T-helper 17 cell (primary cell): ENCODE results near the gene FLT3. TPM values are rescaled to one million over a fixed set of nuclear protein-coding genes. Genes with fewer than 3 reads are reported as not detected.
A peak's percentile ranks its signal among the peaks of the same experiment; 100 is the strongest.
"Not testable (repeated sequence)": the region's sequence is repeated elsewhere in the genome, so short reads cannot be mapped to it uniquely, and the experiment has no call there.

Experiments
- ATAC-seq: fragments of 150-1000 bp; cut with Tn5 transposase; 2 replicates; pipeline ENCODE4 v1.10.0; 2021; ENCODE audit warnings: mild to moderate bottlenecking, moderate library complexity
- DNase-seq, 3 donors: peaks; one replicate each; pipeline versions ENCODE4 v3.0.0 to v3.0.0-alpha.2; 2020 to 2021
- H3K9me3 ChIP-seq: one replicate; pipeline ENCODE4 v1.7.0; 2013; ENCODE audit warnings: low read length, mild to moderate bottlenecking; ENCODE audit not compliant: control insufficient read depth, poor library complexity, severe bottlenecking
- H3K27ac Mint-ChIP-seq: one replicate; pipeline ENCODE4 v1.8.0; 2022; ENCODE audit warnings: mild to moderate bottlenecking, moderate library complexity, mixed read lengths
- H3K27me3 Mint-ChIP-seq: one replicate; pipeline ENCODE4 v1.8.0; 2022; ENCODE audit warnings: mixed read lengths
- H3K36me3 Mint-ChIP-seq: one replicate; pipeline ENCODE4 v1.8.0; 2022; ENCODE audit warnings: low read depth, mixed read lengths
- H3K4me1 Mint-ChIP-seq: one replicate; pipeline ENCODE4 v1.8.0; 2022; ENCODE audit warnings: mild to moderate bottlenecking, mixed read lengths
- H3K4me3 Mint-ChIP-seq: one replicate; pipeline ENCODE4 v1.8.0; 2022; ENCODE audit warnings: mild to moderate bottlenecking, moderate library complexity, mixed read lengths
- total RNA-seq, 4 donors: library from RNA in 2 of 4; stranded (reverse) in 2 of 4; gene quantifications; one replicate each; pipeline ENCODE4 v1.2.3 and lab custom pipeline; 2022 to 2026

FLT3 gene
- total RNA-seq, 2 donors from 2014 or later, result 0.22 to 0.70 TPM

DNA sequence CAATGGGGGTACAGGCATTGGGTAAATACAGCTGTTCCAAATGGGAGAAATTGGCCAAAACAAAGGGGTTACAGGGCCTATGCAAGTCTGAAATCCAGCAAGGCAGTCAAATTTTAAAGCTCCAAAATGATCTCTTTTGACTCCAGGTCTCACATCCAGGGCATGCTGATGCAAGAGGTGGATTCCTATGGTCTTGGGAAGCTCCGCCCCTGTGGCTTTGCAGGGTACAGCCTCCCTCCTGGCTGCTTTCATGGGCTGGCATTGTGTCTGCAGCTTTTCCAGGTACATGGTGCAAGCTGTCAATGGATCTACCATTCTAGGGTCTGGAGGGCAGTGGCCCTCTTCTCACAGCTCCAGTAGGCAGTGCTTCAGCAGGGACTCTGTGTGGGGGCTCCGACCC, 22.6 kb downstream of the FLT3 start:
- H3K9me3 ChIP-seq, H3K27ac Mint-ChIP-seq, H3K36me3 Mint-ChIP-seq, H3K4me1 Mint-ChIP-seq, H3K27me3 Mint-ChIP-seq, DNase-seq, H3K4me3 Mint-ChIP-seq, ATAC-seq: not testable (repeated sequence)

GRCh38 chr13:28077231-28077630, 23.1 kb downstream of the FLT3 start:
- Mint-ChIP-seq H3K27ac (no peak overlapping the region), H3K27me3 (no peaks in the 10 kb centered on the region), H3K4me1 (peaks cover 3% of the 10 kb centered on the region), H3K4me3 (no peak overlapping the region), H3K36me3 (no peaks in the 10 kb centered on the region)
- no peak for ATAC-seq
- H3K9me3 ChIP-seq, result no peaks in the 10 kb centered on the region
- no peak for DNase-seq

- no peak for DNase-seq
- Mint-ChIP-seq H3K4me1 (peaks cover 6% of the 10 kb centered on the region), H3K27me3 (peaks cover 11% of the 10 kb centered on the region)
These were observed 29.0 kb downstream of the FLT3 start for GRCh38 chr13:28071424-28071823.

GRCh38 chr13:28067491-28067890, 32.9 kb downstream of the FLT3 start:
- DNase-seq (no peak), ATAC-seq (no peak)
- H3K27me3 Mint-ChIP-seq, result peaks cover 11% of the 10 kb centered on the region
- no peaks in the 10 kb centered on the region for H3K9me3 ChIP-seq
- no peak overlapping the region for H3K27ac Mint-ChIP-seq
- peaks cover 11% of the 10 kb centered on the region for H3K4me1 Mint-ChIP-seq
- no peak overlapping the region for H3K4me3 Mint-ChIP-seq
- no peaks in the 10 kb centered on the region for H3K36me3 Mint-ChIP-seq

More at GRCh38 chr13:28071424-28071823, 29.0 kb downstream of the FLT3 start:
- no peak overlapping the region for H3K27ac Mint-ChIP-seq
- H3K36me3 Mint-ChIP-seq, result no peaks in the 10 kb centered on the region
- ATAC-seq, result no peak
- no peaks in the 10 kb centered on the region for H3K9me3 ChIP-seq
- H3K4me3 Mint-ChIP-seq, result no peak overlapping the region

DNA sequence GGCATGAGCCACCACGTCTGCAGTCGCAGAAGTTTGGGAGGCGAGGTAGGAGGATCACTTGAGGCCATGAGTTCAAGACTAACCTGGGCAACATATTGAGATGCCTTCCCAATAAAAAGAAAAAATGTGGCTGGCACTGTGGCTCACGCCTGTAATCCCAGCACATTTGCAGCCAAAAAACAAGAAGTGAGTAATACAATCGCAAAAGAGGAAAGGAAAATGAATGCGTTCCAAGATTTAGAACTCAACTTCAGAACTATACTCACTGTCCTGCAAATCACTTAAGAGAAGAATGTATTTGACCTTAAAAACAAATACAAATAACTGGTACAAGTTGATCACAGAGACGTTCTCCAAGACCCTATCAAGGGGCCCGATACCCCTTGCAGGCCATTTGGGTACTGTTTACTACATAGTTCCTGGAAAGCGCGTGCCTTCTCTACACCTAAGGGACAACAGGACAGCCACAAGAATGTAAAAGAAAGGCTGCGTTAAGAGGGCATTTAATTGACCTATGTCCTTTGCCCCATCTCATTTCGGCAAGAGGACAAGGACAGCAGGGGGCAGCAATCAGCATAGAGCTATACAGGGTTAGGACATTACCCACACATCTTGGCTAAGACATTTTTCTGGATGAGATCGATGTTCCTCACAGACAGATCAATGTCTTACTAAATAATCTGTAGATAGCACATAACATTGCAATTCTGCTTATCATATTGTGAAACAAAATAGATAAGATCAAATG, 41.3 kb downstream of the FLT3 start:
- Mint-ChIP-seq H3K4me3 (no peak overlapping the region), H3K27ac (no peak overlapping the region), H3K4me1 (peaks cover 4% of the 10 kb centered on the region), H3K27me3 (peaks cover 25% of the 10 kb centered on the region), H3K36me3 (peaks cover 4% of the 10 kb centered on the region)
- no peak for ATAC-seq
- no peak for DNase-seq
- H3K9me3 ChIP-seq, result no peaks in the 10 kb centered on the region

DNA sequence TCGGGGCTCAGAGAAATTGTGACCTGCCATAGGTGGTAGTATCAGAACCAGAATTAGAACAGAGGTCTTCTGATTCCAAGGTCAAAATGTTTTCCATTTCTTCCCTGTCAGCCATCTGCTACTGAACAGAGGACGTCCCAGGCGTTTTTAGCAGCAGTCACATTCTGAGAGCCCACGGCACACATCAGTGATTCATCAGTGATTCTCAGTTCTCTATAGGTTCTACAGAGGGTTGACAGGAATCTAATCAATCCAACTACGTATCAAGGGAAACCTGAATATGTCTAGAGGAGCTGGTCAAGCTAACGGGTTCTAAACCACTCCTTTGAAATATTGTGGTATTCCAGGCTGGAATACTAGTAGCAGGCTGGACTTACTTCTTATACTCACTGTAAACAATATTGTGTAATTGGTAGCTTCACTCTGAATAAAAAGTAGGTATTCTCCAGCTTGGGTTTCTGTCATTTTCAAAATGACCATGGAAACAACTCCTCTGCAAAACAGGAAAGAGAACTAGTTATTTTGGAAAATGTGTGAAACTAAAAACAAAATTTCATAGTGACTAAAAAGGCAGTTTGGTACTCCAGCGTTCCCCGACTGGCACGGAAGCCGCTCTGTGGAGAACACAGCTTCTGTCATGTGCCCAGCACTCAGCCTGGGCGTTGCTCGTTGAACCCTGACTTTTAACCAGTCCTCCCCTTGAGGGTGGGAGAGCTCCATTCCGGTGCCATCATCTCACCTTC, 43.2 kb downstream of the FLT3 start:
- H3K4me3 Mint-ChIP-seq, result no peak overlapping the region
- peaks cover 29% of the 10 kb centered on the region for H3K27me3 Mint-ChIP-seq
- H3K4me1 Mint-ChIP-seq, result peaks cover 4% of the 10 kb centered on the region
- ATAC-seq (no peak), DNase-seq (no peak)
- H3K9me3 ChIP-seq, result no peaks in the 10 kb centered on the region
- H3K27ac Mint-ChIP-seq, result no peak overlapping the region
- H3K36me3 Mint-ChIP-seq, result peaks cover 4% of the 10 kb centered on the region

DNA sequence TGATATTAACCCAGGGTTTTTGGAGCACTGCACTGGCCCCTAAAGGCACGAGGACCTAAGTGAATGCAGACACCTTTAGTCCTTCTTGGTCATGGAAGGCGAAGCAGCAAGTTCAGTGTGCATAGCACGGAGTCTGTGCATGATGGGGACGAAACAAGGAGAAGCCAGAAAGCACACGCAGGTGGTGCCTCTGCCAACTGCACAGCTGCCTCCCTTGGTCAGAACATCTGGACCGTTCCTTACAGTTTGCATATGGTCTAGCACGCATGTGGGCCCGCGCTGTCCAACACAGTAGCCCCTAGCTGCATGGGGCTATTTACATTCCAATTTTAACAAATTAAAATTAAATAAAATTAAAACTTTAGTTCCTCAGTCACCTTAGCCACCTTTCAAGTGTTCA, 44.0 kb downstream of the FLT3 start:
- Mint-ChIP-seq H3K27me3 (peaks cover 29% of the 10 kb centered on the region), H3K36me3 (peaks cover 4% of the 10 kb centered on the region), H3K4me3 (no peak overlapping the region), H3K4me1 (peaks cover 4% of the 10 kb centered on the region), H3K27ac (no peak overlapping the region)
- DNase-seq (no peak), ATAC-seq (no peak)
- H3K9me3 ChIP-seq, result no peaks in the 10 kb centered on the region

DNA sequence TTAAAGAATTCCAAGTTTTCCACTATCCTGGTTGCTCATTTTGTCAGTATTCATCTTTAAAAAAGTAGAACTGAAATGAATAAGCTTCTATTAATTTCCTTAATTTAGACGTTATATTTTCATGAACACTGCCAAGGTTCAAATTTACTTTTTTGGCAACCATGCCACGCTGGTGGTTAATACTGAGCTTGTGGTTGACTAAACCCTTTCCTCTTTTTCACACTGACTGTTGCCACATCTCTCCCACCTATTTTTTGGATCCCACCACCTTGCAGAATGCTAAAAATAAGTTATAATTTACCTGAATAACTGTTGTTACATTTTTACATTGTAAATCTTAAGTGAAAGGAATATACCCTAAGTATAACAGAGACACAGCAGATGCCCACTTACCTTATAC, 45.0 kb downstream of the FLT3 start:
- peaks cover 29% of the 10 kb centered on the region for H3K27me3 Mint-ChIP-seq
- H3K4me3 Mint-ChIP-seq, result no peak overlapping the region
- peaks cover 4% of the 10 kb centered on the region for H3K36me3 Mint-ChIP-seq
- H3K27ac Mint-ChIP-seq, result no peak overlapping the region
- no peaks in the 10 kb centered on the region for H3K9me3 ChIP-seq
- no peak for DNase-seq
- peaks cover 5% of the 10 kb centered on the region for H3K4me1 Mint-ChIP-seq
- ATAC-seq, result no peak

GRCh38 chr13:28052945-28053344, 47.4 kb downstream of the FLT3 start:
- no peaks in the 10 kb centered on the region for H3K9me3 ChIP-seq
- Mint-ChIP-seq H3K4me1 (peaks cover 7% of the 10 kb centered on the region), H3K36me3 (peaks cover 6% of the 10 kb centered on the region), H3K4me3 (no peak overlapping the region), H3K27ac (no peak overlapping the region), H3K27me3 (peaks cover 29% of the 10 kb centered on the region)
- ATAC-seq (no peak), DNase-seq (no peak)

GRCh38 chr13:28049880-28050875, 50.2 kb downstream of the FLT3 start:
- H3K27ac Mint-ChIP-seq, result no peak overlapping the region
- H3K4me1 Mint-ChIP-seq, result peaks cover 4% of the 10 kb centered on the region
- ATAC-seq (no peak), DNase-seq (no peak)
- H3K27me3 Mint-ChIP-seq, result peaks cover 12% of the 10 kb centered on the region
- H3K36me3 Mint-ChIP-seq, result peaks cover 4% of the 10 kb centered on the region
- peak overlapping the region; percentile 12 for H3K4me3 Mint-ChIP-seq
- H3K9me3 ChIP-seq, result no peaks in the 10 kb centered on the region

GRCh38 chr13:28049215-28049614, 51.2 kb downstream of the FLT3 start:
- H3K27me3 Mint-ChIP-seq, result peaks cover 4% of the 10 kb centered on the region
- H3K27ac Mint-ChIP-seq, result no peak overlapping the region
- peaks cover 2% of the 10 kb centered on the region for H3K36me3 Mint-ChIP-seq
- DNase-seq (no peak), ATAC-seq (no peak)
- no peak overlapping the region for H3K4me3 Mint-ChIP-seq
- H3K9me3 ChIP-seq, result no peaks in the 10 kb centered on the region
- peaks cover 4% of the 10 kb centered on the region for H3K4me1 Mint-ChIP-seq

- ATAC-seq, result no peak
- DNase-seq, result no peak
- Mint-ChIP-seq H3K36me3 (peaks cover 2% of the 10 kb centered on the region), H3K27ac (peak overlapping the region; percentile 14), H3K4me1 (peaks cover 4% of the 10 kb centered on the region), H3K27me3 (peaks cover 1% of the 10 kb centered on the region), H3K4me3 (no peak overlapping the region)
- H3K9me3 ChIP-seq, result no peaks in the 10 kb centered on the region
These were observed 51.6 kb downstream of the FLT3 start for GRCh38 chr13:28048768-28049167.
